CD4-positive, alpha-beta T cell (primary cell): ENCODE data around the gene WARS2. TPM values are rescaled to one million over a fixed set of nuclear protein-coding genes. Genes with fewer than 3 reads are reported as not detected.

Experiments used
- ATAC-seq: fragments of 200-7000 bp; cut with Tn5 transposase; one replicate; pipeline ENCODE4 v1.10.0; 2022; ENCODE audit warnings: mild to moderate bottlenecking; ENCODE audit not compliant: poor library complexity
- CTCF ChIA-PET: fragments of 350-600 bp; sonication (Branson Sonifier 250); formaldehyde crosslinking; loops from one replicate; lab custom pipeline; 2021; ENCODE audit warnings: antibody characterized with exemption, inconsistent platforms; lab: Charles Lee
- POLR2A ChIA-PET: fragments of 350-600 bp; sonication (Branson Sonifier 250); formaldehyde crosslinking; loops from one replicate; lab custom pipeline; 2021; ENCODE audit warnings: antibody characterized with exemption, inconsistent platforms; lab: Charles Lee
- DNase-seq, 14 experiments: peaks; one replicate each; pipeline ENCODE4 v3.0.0-alpha.2; 2013 to 2020; ENCODE audit warnings: mixed read lengths in 2 of 14
- H3K27ac ChIP-seq, 2 donors: one replicate each; pipeline versions ENCODE4 v1.5.1 to v1.7.0; 2013; ENCODE audit warnings: low read length in 2 of 2, low read depth in 1 of 2, mild to moderate bottlenecking in 1 of 2
- H3K27me3 ChIP-seq, 2 experiments: 1 replicate in 1 of 2; 2 replicates in 1 of 2; pipeline versions ENCODE4 v1.6.1 to v1.7.0; 2013; ENCODE audit warnings: low read length in 2 of 2, control low read depth in 1 of 2, mild to moderate bottlenecking in 1 of 2, moderate library complexity in 1 of 2; ENCODE audit not compliant: insufficient read depth in 2 of 2, control insufficient read depth in 1 of 2
- H3K36me3 ChIP-seq: one replicate; pipeline ENCODE4 v1.6.1; 2013; ENCODE audit warnings: low read length, control low read depth; ENCODE audit not compliant: insufficient read depth
- H3K4me1 ChIP-seq: one replicate; pipeline ENCODE4 v1.6.1; 2013; ENCODE audit warnings: low read length, control low read depth; ENCODE audit not compliant: insufficient read depth
- H3K4me3 ChIP-seq: one replicate; pipeline ENCODE4 v1.5.1; 2013; ENCODE audit warnings: mild to moderate bottlenecking, low read length, moderate library complexity
- H3K9me3 ChIP-seq, 2 experiments: 1 replicate in 1 of 2; 2 replicates in 1 of 2; pipeline versions ENCODE4 v1.6.1 to v1.7.0; 2013; ENCODE audit warnings: low read length in 2 of 2, mild to moderate bottlenecking in 2 of 2, control low read depth in 1 of 2, moderate library complexity in 1 of 2; ENCODE audit not compliant: control insufficient read depth in 1 of 2, insufficient read depth in 1 of 2
- H3K27ac Mint-ChIP-seq: one replicate; pipeline ENCODE4 v1.8.0; 2020; ENCODE audit warnings: mixed read lengths
- H3K27me3 Mint-ChIP-seq: one replicate; pipeline ENCODE4 v1.8.0; 2021; ENCODE audit warnings: mixed read lengths
- H3K36me3 Mint-ChIP-seq: one replicate; pipeline ENCODE4 v1.8.0; 2021; ENCODE audit warnings: low read depth, mixed read lengths
- H3K4me1 Mint-ChIP-seq: one replicate; pipeline ENCODE4 v1.8.0; 2021; ENCODE audit warnings: low read depth, mixed read lengths
- H3K4me3 Mint-ChIP-seq: one replicate; pipeline ENCODE4 v1.8.0; 2020; ENCODE audit warnings: mild to moderate bottlenecking, mixed read lengths
- H3K9me3 Mint-ChIP-seq: one replicate; pipeline ENCODE4 v1.8.0; 2020; ENCODE audit warnings: mixed read lengths
- CTCF ChIP-seq: fragments of 200-600 bp; IDR thresholded peaks from one replicate; pipeline ENCODE4 v1.8.0; 2022; ENCODE audit warnings: antibody characterized with exemption, mild to moderate bottlenecking
- intact Hi-C, 2 experiments: fragments of 100-400 bp; cut with DNase I in 1 of 2; cut with micrococcal nuclease in 1 of 2; formaldehyde crosslinking; loops; one replicate each; pipeline versions ENCODE4 v1.15.1 to v1.9.0; 2023 to 2025; cut with DNase I, micrococcal nuclease
- total RNA-seq, 174 experiments: library from RNA in 2 of 174; stranded (reverse) in 2 of 174; gene quantifications; one replicate each; pipeline ENCODE4 v1.2.3 and lab custom pipeline; 2021 to 2026

Gene WARS2
- total RNA-seq, 2 experiments from 2014 or later = 15.8 to 16.5 TPM

DNA sequence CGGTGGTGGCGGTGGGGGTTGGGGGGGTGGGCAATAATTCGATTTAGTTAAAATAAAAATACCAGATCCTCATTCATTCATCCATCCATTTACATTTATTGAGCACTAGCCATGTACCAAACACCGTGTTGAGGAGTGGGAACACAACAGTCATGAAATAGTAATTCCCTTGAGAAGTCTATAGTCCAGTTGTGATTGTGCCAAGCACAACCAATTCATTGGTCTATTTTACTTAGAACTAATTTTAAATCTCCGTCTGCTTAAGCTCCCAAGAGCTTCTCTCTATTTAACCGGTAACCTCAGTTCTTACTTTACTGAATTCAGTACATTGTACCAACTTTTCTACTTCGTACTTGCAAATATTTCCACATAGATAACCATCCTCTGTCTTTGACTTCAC lies 38.4 kb downstream of the WARS2 start:
- no peaks in the 10 kb centered on the region for H3K27me3 Mint-ChIP-seq

GRCh38 chr1:119101563-119101962 lies 38.9 kb downstream of the WARS2 start:
- Histone ChIP-seq H3K4me1 (no peaks in the 10 kb centered on the region), H3K9me3 (no peaks in the 10 kb centered on the region), H3K27ac (no peak overlapping the region), H3K4me3 (no peak overlapping the region), H3K36me3 (no peaks in the 10 kb centered on the region), H3K27me3 (no peaks in the 10 kb centered on the region)
- Mint-ChIP-seq H3K4me1 (no peaks in the 10 kb centered on the region), H3K27me3 (no peaks in the 10 kb centered on the region), H3K36me3 (peaks cover 46% of the 10 kb centered on the region), H3K4me3 (no peak overlapping the region), H3K9me3 (peaks cover 15% of the 10 kb centered on the region), H3K27ac (no peak overlapping the region)
- TF ChIP-seq CTCF = no peak
- intact Hi-C loops = no loop called here
- ChIA-PET POLR2A (no interaction called here), CTCF (interaction anchor here (1.7 kb wide), 1 partner anchor 14 kb away, joined by 4 read pairs; no protein-coding TSS in a partner anchor)
- DNase-seq (no peak), ATAC-seq (no peak)

More for the DNA sequence above, 38.4 kb downstream of the WARS2 start:
- Mint-ChIP-seq H3K36me3 (peaks cover 47% of the 10 kb centered on the region), H3K9me3 (peaks cover 18% of the 10 kb centered on the region), H3K4me1 (no peaks in the 10 kb centered on the region), H3K27ac (no peak overlapping the region), H3K4me3 (no peak overlapping the region)
- Histone ChIP-seq H3K27me3 (no peaks in the 10 kb centered on the region), H3K36me3 (no peaks in the 10 kb centered on the region), H3K9me3 (no peaks in the 10 kb centered on the region), H3K4me3 (no peak overlapping the region), H3K27ac (no peak overlapping the region), H3K4me1 (no peaks in the 10 kb centered on the region)
- intact Hi-C loops = no loop called here
- no peak for ATAC-seq
- no peak for DNase-seq
- TF ChIP-seq CTCF = no peak
- ChIA-PET POLR2A (no interaction called here), CTCF (interaction anchor here (1.7 kb wide), 1 partner anchor 13 kb away, joined by 4 read pairs; no protein-coding TSS in a partner anchor)

- H3K27ac Mint-ChIP-seq = no peak overlapping the region
- ChIA-PET CTCF (no interaction called here), POLR2A (no interaction called here)
- H3K27me3 ChIP-seq = no peaks in the 10 kb centered on the region
- no peak overlapping the region for H3K4me3 Mint-ChIP-seq
- no peaks in the 10 kb centered on the region for H3K36me3 ChIP-seq
- no peak for ATAC-seq
- peaks cover 31% of the 10 kb centered on the region for H3K36me3 Mint-ChIP-seq
- no peak for DNase-seq
- peaks cover 6% of the 10 kb centered on the region for H3K9me3 Mint-ChIP-seq
- H3K4me1 ChIP-seq = no peaks in the 10 kb centered on the region
- no peak overlapping the region for H3K4me3 ChIP-seq
- no peak for TF ChIP-seq CTCF
- intact Hi-C loops = no loop called here
- no peaks in the 10 kb centered on the region for H3K27me3 Mint-ChIP-seq
- H3K4me1 Mint-ChIP-seq = no peaks in the 10 kb centered on the region
- no peak overlapping the region for H3K27ac ChIP-seq
- peaks cover 0 to 3% of the 10 kb centered on the region in 2 experiments for H3K9me3 ChIP-seq
These were observed 40.7 kb downstream of the WARS2 start for GRCh38 chr1:119099775-119100174.
